ENCODE data around the gene CDC6. TPM values are rescaled to one million over a fixed set of nuclear protein-coding genes. Genes with fewer than 3 reads are reported as not detected.

CDC6 gene
- total RNA-seq: 1 to 10 TPM in 2 of 9 donors, under 1 TPM in 7; 0.07 to 9.8 (median 0.69) TPM
- 1 to 10 TPM in 1 of 2 donors, under 1 TPM in 1; 0.34 to 2.8 TPM for polyA plus RNA-seq
- long read RNA-seq, donor 1, full-length matches to known transcripts: 2 of 2 reads
- long read RNA-seq, donor 1, partial matches to known transcripts: 0 of 2 reads
- long read RNA-seq, donor 1, other reads (novel, unspliced or antisense): 0 of 2 reads
- long read RNA-seq, donor 2, partial matches to known transcripts: 3 of 3 reads
- long read RNA-seq, donor 2, other reads (novel, unspliced or antisense): 0 of 3 reads
- long read RNA-seq, donor 3: 0 reads

- Histone ChIP-seq H3K27ac (peak within 1 kb of the TSS in 3 of 12 donors; percentile 30 to 44 (median 37)), H3K4me3 (peak within 1 kb of the TSS in 11 of 12 donors; percentile 33 to 71 (median 57)), H3K27me3 (no peaks in the 10 kb centered on the region), H3K4me1 (peaks cover 4 to 49% (median 22%) of the 10 kb centered on the region in 12 donors), H3K9me3 (no peaks in the 10 kb centered on the region), H3K36me3 (peaks cover 0 to 4% (median 0%) of the 10 kb centered on the region in 9 donors)
- DNase-seq (peak; percentile 98 to 99 (median 99)), ATAC-seq (peak; percentile 95 to 99 (median 98))
- intact Hi-C loops (cut with DNase I): loop anchor here in 6 of 10 donors (5.0 to 10.0 kb wide), 4 partner anchors 70 to 275 kb away; partner anchors contain the start of genes WIPF2 (in 5 of the 6) and CSF3 (in 2 of the 6)
- 0 to 1% (median 0%) methylated on average over 44 to 47 of the region's 47 CpGs for WGBS, 4 donors
- peak in 1 of 2 donors; percentile 26 for TF ChIP-seq POLR2A (IDR thresholded peaks at IDR 0.05)
- TF ChIP-seq CTCF (IDR thresholded peaks at IDR 0.05): no peak
These were observed at the start of gene CDC6 for GRCh38 chr17:40287494-40288369. CDC6 (plus strand) TSS chr17:40287879; CDS start chr17:40289421, 1,542 bp downstream.

- WGBS, 4 donors: 67 to 89% (median 81%) methylated on average over 4 of the region's 4 CpGs
- peaks cover 0 to 11% (median 0%) of the 10 kb centered on the region in 9 donors for H3K36me3 ChIP-seq
- DNase-seq (no peak), ATAC-seq (no peak)
- no peaks in the 10 kb centered on the region for H3K9me3 ChIP-seq
- no peak for TF ChIP-seq POLR2A (IDR thresholded peaks at IDR 0.05)
- no peak for TF ChIP-seq CTCF (IDR thresholded peaks at IDR 0.05)
- H3K27ac ChIP-seq: peak overlapping the region in 1 of 12 donors; percentile 24
- H3K4me1 ChIP-seq: peaks cover 0 to 33% (median 4%) of the 10 kb centered on the region in 12 donors
- intact Hi-C loops (cut with DNase I): no loop called here
- no peaks in the 10 kb centered on the region for H3K27me3 ChIP-seq
- H3K4me3 ChIP-seq: no peak overlapping the region
These were observed 46.3 kb upstream of the CDC6 start for GRCh38 chr17:40241252-40241834.

- ATAC-seq (no peak), DNase-seq (no peak)
- H3K4me1 ChIP-seq: peaks cover 0 to 36% (median 6%) of the 10 kb centered on the region in 12 donors
- no peaks in the 10 kb centered on the region for H3K9me3 ChIP-seq
- TF ChIP-seq POLR2A (IDR thresholded peaks at IDR 0.05): no peak
- no peak for TF ChIP-seq CTCF (IDR thresholded peaks at IDR 0.05)
- 86 to 94% (median 88%) methylated on average over 3 of the region's 3 CpGs for WGBS, 4 donors
- H3K36me3 ChIP-seq: peaks cover 0 to 7% (median 0%) of the 10 kb centered on the region in 9 donors
- H3K4me3 ChIP-seq: no peak overlapping the region
- intact Hi-C loops (cut with DNase I): no loop called here
- H3K27me3 ChIP-seq: no peaks in the 10 kb centered on the region
- no peak overlapping the region for H3K27ac ChIP-seq
These were observed 44.9 kb upstream of the CDC6 start for GRCh38 chr17:40242774-40243173.

Measured in heart left ventricle (tissue), 16 donors.